GM12874 (cell line): ENCODE data around the gene PDGFRB.

Experiments used
- CTCF ChIP-seq: IDR thresholded peaks from 2 replicates; pipeline ENCODE4 v1.5.1; 2011; ENCODE audit warnings: low read depth, mild to moderate bottlenecking, control low read depth, low read length, moderate library complexity; ENCODE audit not compliant: insufficient read depth

The PDGFRB gene

GRCh38 chr5:150175076-150175475 lies 19.4 kb upstream of the PDGFRB start:
- TF ChIP-seq CTCF = no peak

- no peak for TF ChIP-seq CTCF
Observed at GRCh38 chr5:150174285-150174684, 18.6 kb upstream of the PDGFRB start.

GRCh38 chr5:150173161-150173560 lies 17.5 kb upstream of the PDGFRB start:
- no peak for TF ChIP-seq CTCF

GRCh38 chr5:150172556-150172955 lies 16.9 kb upstream of the PDGFRB start:
- TF ChIP-seq CTCF = no peak

GRCh38 chr5:150172145-150172544 lies 16.5 kb upstream of the PDGFRB start:
- no peak for TF ChIP-seq CTCF

GRCh38 chr5:150168864-150169263 lies 13.2 kb upstream of the PDGFRB start:
- TF ChIP-seq CTCF = no peak

GRCh38 chr5:150167908-150168307 lies 12.3 kb upstream of the PDGFRB start:
- peak; percentile 32 for TF ChIP-seq CTCF

GRCh38 chr5:150167512-150167850 lies 11.8 kb upstream of the PDGFRB start:
- TF ChIP-seq CTCF = no peak
